ENCODE data around the gene COLEC12.

COLEC12 gene

GRCh38 chr18:459814-460593, 40.5 kb downstream of the COLEC12 start:
- Histone ChIP-seq H3K36me3 (replicated peaks; ENCODE audit: low read depth, low read length) (no peaks in the 10 kb centered on the region), H3K27ac (ENCODE audit: low read length) (no peak overlapping the region), H3K27me3 (ENCODE audit: low read depth, low read length) (peaks cover 39% of the 10 kb centered on the region), H3K79me2 (ENCODE audit: low read length) (no peaks in the 10 kb centered on the region), H3K4me2 (ENCODE audit: low read length) (no peak overlapping the region), H3K4me3 (ENCODE audit: low read length) (no peak overlapping the region), H3K9ac (ENCODE audit: low read length) (no peak overlapping the region), H4K20me1 (ENCODE audit: insufficient read depth, low read length) (no peaks in the 10 kb centered on the region), H3K9me3 (ENCODE audit: insufficient read depth, low read length) (no peaks in the 10 kb centered on the region), H2AFZ (ENCODE audit: low read depth, low read length) (no peak overlapping the region), H3K4me1 (ENCODE audit: low read length) (no peaks in the 10 kb centered on the region)
- no peak for TF ChIP-seq EZH2phosphoT487 (IDR thresholded peaks at IDR 0.05; ENCODE audit: low read depth)
- TF ChIP-seq CTCF (IDR thresholded peaks at IDR 0.05; ENCODE audit: low read depth, low read length), result no peak

GRCh38 chr18:457521-458412, 42.7 kb downstream of the COLEC12 start:
- Histone ChIP-seq H3K27ac (ENCODE audit: low read length) (no peak overlapping the region), H3K27me3 (ENCODE audit: low read depth, low read length) (peaks cover 34% of the 10 kb centered on the region), H3K9me3 (ENCODE audit: insufficient read depth, low read length) (no peaks in the 10 kb centered on the region), H2AFZ (ENCODE audit: low read depth, low read length) (no peak overlapping the region), H3K4me2 (ENCODE audit: low read length) (no peak overlapping the region), H3K4me3 (ENCODE audit: low read length) (no peak overlapping the region), H3K79me2 (ENCODE audit: low read length) (no peaks in the 10 kb centered on the region), H3K36me3 (replicated peaks; ENCODE audit: low read depth, low read length) (no peaks in the 10 kb centered on the region), H3K9ac (ENCODE audit: low read length) (no peak overlapping the region), H4K20me1 (ENCODE audit: insufficient read depth, low read length) (no peaks in the 10 kb centered on the region), H3K4me1 (ENCODE audit: low read length) (peaks cover 7% of the 10 kb centered on the region)
- no peak for TF ChIP-seq EZH2phosphoT487 (IDR thresholded peaks at IDR 0.05; ENCODE audit: low read depth)
- no peak for TF ChIP-seq CTCF (IDR thresholded peaks at IDR 0.05; ENCODE audit: low read depth, low read length)

GRCh38 chr18:457140-457519, 43.4 kb downstream of the COLEC12 start:
- H3K27ac ChIP-seq (ENCODE audit: low read length), result no peak overlapping the region
- H4K20me1 ChIP-seq (ENCODE audit: insufficient read depth, low read length), result no peaks in the 10 kb centered on the region
- H3K27me3 ChIP-seq (ENCODE audit: low read depth, low read length), result peaks cover 36% of the 10 kb centered on the region
- H3K79me2 ChIP-seq (ENCODE audit: low read length), result no peaks in the 10 kb centered on the region
- H3K36me3 ChIP-seq (replicated peaks; ENCODE audit: low read depth, low read length), result no peaks in the 10 kb centered on the region
- no peak overlapping the region for H2AFZ ChIP-seq (ENCODE audit: low read depth, low read length)
- H3K9ac ChIP-seq (ENCODE audit: low read length), result no peak overlapping the region
- TF ChIP-seq EZH2phosphoT487 (IDR thresholded peaks at IDR 0.05; ENCODE audit: low read depth) (no peak), CTCF (IDR thresholded peaks at IDR 0.05; ENCODE audit: low read depth, low read length) (no peak)
- no peak overlapping the region for H3K4me2 ChIP-seq (ENCODE audit: low read length)
- no peaks in the 10 kb centered on the region for H3K9me3 ChIP-seq (ENCODE audit: insufficient read depth, low read length)
- peaks cover 10% of the 10 kb centered on the region for H3K4me1 ChIP-seq (ENCODE audit: low read length)
- H3K4me3 ChIP-seq (ENCODE audit: low read length), result no peak overlapping the region

Data from OCI-LY3 (cell line).